Measurements from ENCODE around the gene MS4A2.

DNA sequence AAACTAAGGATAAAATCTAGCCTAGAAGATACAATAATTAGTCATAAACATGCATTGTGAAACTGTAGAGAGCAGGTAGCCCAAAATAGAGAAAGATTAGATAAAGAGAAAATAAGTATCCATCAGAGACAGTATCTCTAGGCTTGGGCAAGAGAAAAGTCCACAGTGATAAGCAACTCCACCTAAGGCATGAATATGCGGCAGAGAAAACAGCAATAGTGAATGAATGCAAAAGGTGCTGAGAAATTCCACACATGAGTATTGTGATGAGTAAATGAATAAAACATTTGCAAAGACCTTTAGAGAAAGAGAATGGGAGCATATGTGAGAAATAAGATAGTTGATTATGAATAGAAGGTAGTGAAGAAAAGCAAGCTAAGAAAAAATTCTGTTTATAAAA is 8.7 kb downstream of the MS4A2 start:
- TF ChIP-seq, protein P1, sequence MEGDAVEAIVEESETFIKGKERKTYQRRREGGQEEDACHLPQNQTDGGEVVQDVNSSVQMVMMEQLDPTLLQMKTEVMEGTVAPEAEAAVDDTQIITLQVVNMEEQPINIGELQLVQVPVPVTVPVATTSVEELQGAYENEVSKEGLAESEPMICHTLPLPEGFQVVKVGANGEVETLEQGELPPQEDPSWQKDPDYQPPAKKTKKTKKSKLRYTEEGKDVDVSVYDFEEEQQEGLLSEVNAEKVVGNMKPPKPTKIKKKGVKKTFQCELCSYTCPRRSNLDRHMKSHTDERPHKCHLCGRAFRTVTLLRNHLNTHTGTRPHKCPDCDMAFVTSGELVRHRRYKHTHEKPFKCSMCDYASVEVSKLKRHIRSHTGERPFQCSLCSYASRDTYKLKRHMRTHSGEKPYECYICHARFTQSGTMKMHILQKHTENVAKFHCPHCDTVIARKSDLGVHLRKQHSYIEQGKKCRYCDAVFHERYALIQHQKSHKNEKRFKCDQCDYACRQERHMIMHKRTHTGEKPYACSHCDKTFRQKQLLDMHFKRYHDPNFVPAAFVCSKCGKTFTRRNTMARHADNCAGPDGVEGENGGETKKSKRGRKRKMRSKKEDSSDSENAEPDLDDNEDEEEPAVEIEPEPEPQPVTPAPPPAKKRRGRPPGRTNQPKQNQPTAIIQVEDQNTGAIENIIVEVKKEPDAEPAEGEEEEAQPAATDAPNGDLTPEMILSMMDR (IDR thresholded peaks at IDR 0.05), result no peak
- TF ChIP-seq POLR2AphosphoS5 (IDR thresholded peaks at IDR 0.05) (no peak), POLR2A (IDR thresholded peaks at IDR 0.05) (no peak)
